ENCODE data around the gene STK32C. TPM values are rescaled to one million over a fixed set of nuclear protein-coding genes. Genes with fewer than 3 reads are reported as not detected.

Gene STK32C
- polyA plus RNA-seq, 1 donor from 2014 or later, result 23.2 TPM

DNA sequence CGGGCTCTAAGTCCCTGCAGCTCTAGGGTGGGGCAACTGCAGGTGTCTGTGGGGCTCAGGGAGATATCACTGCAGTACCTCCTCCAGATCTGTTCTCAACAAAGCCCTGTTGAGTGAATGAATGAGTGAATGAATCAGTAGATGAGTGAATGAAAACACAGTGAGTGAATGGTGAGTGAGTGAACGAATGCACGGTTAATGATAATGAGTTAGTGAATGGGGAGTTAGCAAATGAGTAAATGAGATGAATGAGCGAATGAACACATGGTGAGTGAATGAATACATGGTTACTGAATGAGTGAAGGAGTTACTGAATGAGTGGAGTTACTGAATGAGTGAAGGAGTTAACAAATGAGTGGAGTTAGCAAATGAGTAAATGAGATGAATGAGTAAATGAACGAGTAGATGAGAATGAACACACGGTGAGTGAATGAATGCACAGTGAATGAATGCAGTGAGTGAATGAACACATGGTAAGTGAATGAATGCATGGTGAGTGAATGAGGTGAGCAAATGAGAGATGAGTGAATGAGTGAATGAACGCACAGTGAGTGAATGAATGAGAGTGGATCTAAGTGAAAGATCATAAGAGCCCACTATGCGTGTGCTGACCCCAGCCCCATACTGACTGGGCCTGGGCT lies 34.3 kb downstream of the STK32C start:
- Histone ChIP-seq H3K9ac (ENCODE audit: low read length) (no peak overlapping the region), H3K9me3 (ENCODE audit: low read length) (no peaks in the 10 kb centered on the region), H3K4me2 (ENCODE audit: low read length) (no peak overlapping the region), H3F3A (ENCODE audit: insufficient read depth, low read length, poor library complexity, severe bottlenecking) (no peaks in the 10 kb centered on the region), H3K79me2 (replicated peaks; ENCODE audit: insufficient read depth, low read length) (no peaks in the 10 kb centered on the region), H3K9me2 (ENCODE audit: insufficient read depth, low read length) (no peaks in the 10 kb centered on the region), H2AFZ (ENCODE audit: low read depth, low read length) (no peak overlapping the region), H3K36me3 (ENCODE audit: insufficient read depth, low read length) (no peaks in the 10 kb centered on the region), H3K4me3 (ENCODE audit: low read length) (no peak overlapping the region), H3K27ac (ENCODE audit: low read length) (no peak overlapping the region), H4K20me1 (ENCODE audit: insufficient read depth) (no peaks in the 10 kb centered on the region), H3K27me3 (ENCODE audit: insufficient read depth, low read depth, low read length) (no peaks in the 10 kb centered on the region)
- TF ChIP-seq MXI1 (conservative IDR thresholded peaks at IDR 0.05; ENCODE audit: poor library complexity, severe bottlenecking) (no peak), EP300 (conservative IDR thresholded peaks at IDR 0.05; ENCODE audit: poor library complexity, severe bottlenecking) (no peak), POLR2AphosphoS5 (IDR thresholded peaks at IDR 0.05) (no peak), TAF1 (IDR thresholded peaks at IDR 0.05; ENCODE audit: low read depth) (no peak), SMC3 (conservative IDR thresholded peaks at IDR 0.05; ENCODE audit: poor library complexity) (no peak), EZH2 (IDR thresholded peaks at IDR 0.05; ENCODE audit: borderline replicate concordance, insufficient read depth, low read length, poor library complexity, severe bottlenecking) (no peak), RAD21 (conservative IDR thresholded peaks at IDR 0.05) (no peak)
- TF ChIP-seq, protein P1, sequence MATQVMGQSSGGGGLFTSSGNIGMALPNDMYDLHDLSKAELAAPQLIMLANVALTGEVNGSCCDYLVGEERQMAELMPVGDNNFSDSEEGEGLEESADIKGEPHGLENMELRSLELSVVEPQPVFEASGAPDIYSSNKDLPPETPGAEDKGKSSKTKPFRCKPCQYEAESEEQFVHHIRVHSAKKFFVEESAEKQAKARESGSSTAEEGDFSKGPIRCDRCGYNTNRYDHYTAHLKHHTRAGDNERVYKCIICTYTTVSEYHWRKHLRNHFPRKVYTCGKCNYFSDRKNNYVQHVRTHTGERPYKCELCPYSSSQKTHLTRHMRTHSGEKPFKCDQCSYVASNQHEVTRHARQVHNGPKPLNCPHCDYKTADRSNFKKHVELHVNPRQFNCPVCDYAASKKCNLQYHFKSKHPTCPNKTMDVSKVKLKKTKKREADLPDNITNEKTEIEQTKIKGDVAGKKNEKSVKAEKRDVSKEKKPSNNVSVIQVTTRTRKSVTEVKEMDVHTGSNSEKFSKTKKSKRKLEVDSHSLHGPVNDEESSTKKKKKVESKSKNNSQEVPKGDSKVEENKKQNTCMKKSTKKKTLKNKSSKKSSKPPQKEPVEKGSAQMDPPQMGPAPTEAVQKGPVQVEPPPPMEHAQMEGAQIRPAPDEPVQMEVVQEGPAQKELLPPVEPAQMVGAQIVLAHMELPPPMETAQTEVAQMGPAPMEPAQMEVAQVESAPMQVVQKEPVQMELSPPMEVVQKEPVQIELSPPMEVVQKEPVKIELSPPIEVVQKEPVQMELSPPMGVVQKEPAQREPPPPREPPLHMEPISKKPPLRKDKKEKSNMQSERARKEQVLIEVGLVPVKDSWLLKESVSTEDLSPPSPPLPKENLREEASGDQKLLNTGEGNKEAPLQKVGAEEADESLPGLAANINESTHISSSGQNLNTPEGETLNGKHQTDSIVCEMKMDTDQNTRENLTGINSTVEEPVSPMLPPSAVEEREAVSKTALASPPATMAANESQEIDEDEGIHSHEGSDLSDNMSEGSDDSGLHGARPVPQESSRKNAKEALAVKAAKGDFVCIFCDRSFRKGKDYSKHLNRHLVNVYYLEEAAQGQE (IDR thresholded peaks at IDR 0.05; ENCODE audit: borderline replicate concordance), result no peak
- TF ChIP-seq, protein P2, sequence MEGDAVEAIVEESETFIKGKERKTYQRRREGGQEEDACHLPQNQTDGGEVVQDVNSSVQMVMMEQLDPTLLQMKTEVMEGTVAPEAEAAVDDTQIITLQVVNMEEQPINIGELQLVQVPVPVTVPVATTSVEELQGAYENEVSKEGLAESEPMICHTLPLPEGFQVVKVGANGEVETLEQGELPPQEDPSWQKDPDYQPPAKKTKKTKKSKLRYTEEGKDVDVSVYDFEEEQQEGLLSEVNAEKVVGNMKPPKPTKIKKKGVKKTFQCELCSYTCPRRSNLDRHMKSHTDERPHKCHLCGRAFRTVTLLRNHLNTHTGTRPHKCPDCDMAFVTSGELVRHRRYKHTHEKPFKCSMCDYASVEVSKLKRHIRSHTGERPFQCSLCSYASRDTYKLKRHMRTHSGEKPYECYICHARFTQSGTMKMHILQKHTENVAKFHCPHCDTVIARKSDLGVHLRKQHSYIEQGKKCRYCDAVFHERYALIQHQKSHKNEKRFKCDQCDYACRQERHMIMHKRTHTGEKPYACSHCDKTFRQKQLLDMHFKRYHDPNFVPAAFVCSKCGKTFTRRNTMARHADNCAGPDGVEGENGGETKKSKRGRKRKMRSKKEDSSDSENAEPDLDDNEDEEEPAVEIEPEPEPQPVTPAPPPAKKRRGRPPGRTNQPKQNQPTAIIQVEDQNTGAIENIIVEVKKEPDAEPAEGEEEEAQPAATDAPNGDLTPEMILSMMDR (IDR thresholded peaks at IDR 0.05; ENCODE audit: poor library complexity, severe bottlenecking), result no peak

DNA sequence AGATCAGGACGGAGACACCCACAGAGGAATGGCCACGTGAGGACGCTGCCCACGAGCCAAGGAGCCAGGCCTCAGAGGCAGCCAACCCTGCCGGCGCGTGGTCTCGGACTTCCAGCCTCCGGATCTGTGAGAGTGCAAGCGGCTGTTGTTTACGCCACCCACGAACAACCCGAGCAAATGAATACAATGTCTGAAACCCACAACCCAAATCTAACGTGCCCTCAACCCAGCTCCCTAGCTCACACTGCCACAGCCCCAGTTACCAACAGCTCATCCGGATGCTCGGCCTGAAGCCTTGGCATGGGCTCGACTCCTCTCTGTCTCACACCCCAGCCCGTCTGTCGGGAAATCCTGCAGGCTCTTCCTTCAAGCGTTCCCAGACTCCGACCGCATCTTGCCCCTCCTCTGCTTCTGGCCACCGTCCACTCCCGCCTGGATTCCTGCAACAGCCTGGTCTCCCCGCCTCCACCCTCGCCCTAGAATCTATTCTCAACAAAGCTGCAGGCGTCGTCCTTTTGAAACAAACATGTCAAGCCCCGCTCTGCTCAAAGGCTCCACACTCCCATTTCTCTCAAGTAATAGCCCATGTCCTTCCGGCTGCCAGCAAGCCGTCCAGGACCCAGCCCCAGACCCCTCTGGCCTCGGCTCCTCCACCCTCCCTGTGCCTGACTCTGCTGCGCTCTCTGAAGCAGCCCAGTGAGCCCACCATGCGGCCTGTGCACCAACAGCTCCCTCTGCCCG lies 35.3 kb downstream of the STK32C start:
- Histone ChIP-seq H3K9ac (ENCODE audit: low read length) (no peak overlapping the region), H2AFZ (ENCODE audit: low read depth, low read length) (no peak overlapping the region), H3K27ac (ENCODE audit: low read length) (no peak overlapping the region), H4K20me1 (ENCODE audit: insufficient read depth) (no peaks in the 10 kb centered on the region), H3K79me2 (replicated peaks; ENCODE audit: insufficient read depth, low read length) (no peaks in the 10 kb centered on the region), H3K4me3 (ENCODE audit: low read length) (no peak overlapping the region), H3F3A (ENCODE audit: insufficient read depth, low read length, poor library complexity, severe bottlenecking) (no peaks in the 10 kb centered on the region), H3K9me2 (ENCODE audit: insufficient read depth, low read length) (no peaks in the 10 kb centered on the region), H3K9me3 (ENCODE audit: low read length) (no peaks in the 10 kb centered on the region), H3K27me3 (ENCODE audit: insufficient read depth, low read depth, low read length) (no peaks in the 10 kb centered on the region), H3K36me3 (ENCODE audit: insufficient read depth, low read length) (no peaks in the 10 kb centered on the region), H3K4me2 (ENCODE audit: low read length) (no peak overlapping the region)
- TF ChIP-seq, protein P2 (IDR thresholded peaks at IDR 0.05; ENCODE audit: poor library complexity, severe bottlenecking), result no peak
- TF ChIP-seq, protein P1 (IDR thresholded peaks at IDR 0.05; ENCODE audit: borderline replicate concordance), result no peak
- TF ChIP-seq TAF1 (IDR thresholded peaks at IDR 0.05; ENCODE audit: low read depth), result no peak
- TF ChIP-seq MXI1 (conservative IDR thresholded peaks at IDR 0.05; ENCODE audit: poor library complexity, severe bottlenecking), result no peak
- TF ChIP-seq POLR2AphosphoS5 (IDR thresholded peaks at IDR 0.05), result no peak
- TF ChIP-seq EP300 (conservative IDR thresholded peaks at IDR 0.05; ENCODE audit: poor library complexity, severe bottlenecking), result no peak
- TF ChIP-seq SMC3 (conservative IDR thresholded peaks at IDR 0.05; ENCODE audit: poor library complexity), result no peak
- TF ChIP-seq RAD21 (conservative IDR thresholded peaks at IDR 0.05), result no peak
- no peak for TF ChIP-seq EZH2 (IDR thresholded peaks at IDR 0.05; ENCODE audit: borderline replicate concordance, insufficient read depth, low read length, poor library complexity, severe bottlenecking)

Measured in neural cell (in vitro differentiated cells).